H9 (cell line): ENCODE results near the gene MYMK. TPM values are rescaled to one million over a fixed set of nuclear protein-coding genes. Genes with fewer than 3 reads are reported as not detected.

Experiments used
- DNase-seq: peaks from one replicate; pipeline ENCODE4 v3.0.0-alpha.2; 2017
- H2AFZ ChIP-seq: one replicate; pipeline ENCODE4 v1.6.1; 2013; ENCODE audit warnings: mild to moderate bottlenecking, low read length, control low read depth, moderate library complexity
- H2AK5ac ChIP-seq: 2 replicates; pipeline ENCODE4 v1.6.1; 2013; ENCODE audit warnings: low read length, control low read depth, mixed read lengths; ENCODE audit not compliant: insufficient read length
- H2BK120ac ChIP-seq: one replicate; pipeline ENCODE4 v1.6.1; 2013; ENCODE audit warnings: low read depth, mild to moderate bottlenecking, low read length, control low read depth, inconsistent platforms; ENCODE audit not compliant: poor library complexity, severe bottlenecking
- H2BK12ac ChIP-seq: 2 replicates; pipeline ENCODE4 v1.6.1; 2013; ENCODE audit warnings: low read length, control low read depth, mixed read lengths, low read depth; ENCODE audit not compliant: insufficient read length
- H2BK15ac ChIP-seq: 2 replicates; pipeline ENCODE4 v1.6.1; 2013; ENCODE audit warnings: low read depth, low read length, control low read depth
- H2BK20ac ChIP-seq: one replicate; pipeline ENCODE4 v1.6.1; 2013; ENCODE audit warnings: low read depth, mild to moderate bottlenecking, low read length, control low read depth, inconsistent platforms; ENCODE audit not compliant: poor library complexity, severe bottlenecking
- H2BK5ac ChIP-seq: 2 replicates; pipeline ENCODE4 v1.6.1; 2013; ENCODE audit warnings: low read length, control low read depth, mixed read lengths; ENCODE audit not compliant: insufficient read length
- H3K14ac ChIP-seq: 2 replicates; pipeline ENCODE4 v1.6.1; 2013; ENCODE audit warnings: low read length, control low read depth; ENCODE audit not compliant: insufficient read depth
- H3K18ac ChIP-seq: 2 replicates; pipeline ENCODE4 v1.6.1; 2013; ENCODE audit warnings: low read depth, mild to moderate bottlenecking, mixed read lengths, low read length, control low read depth; ENCODE audit not compliant: insufficient read length
- H3K23ac ChIP-seq: 2 replicates; pipeline ENCODE4 v1.6.1; 2013; ENCODE audit warnings: low read length, control low read depth, mixed read lengths, low read depth; ENCODE audit not compliant: insufficient read length
- H3K23me2 ChIP-seq: 2 replicates; pipeline ENCODE4 v1.6.1; 2013; ENCODE audit warnings: low read depth, mild to moderate bottlenecking, mixed read lengths, low read length, control low read depth; ENCODE audit not compliant: insufficient read length, poor library complexity, severe bottlenecking
- H3K27ac ChIP-seq: 2 replicates; pipeline ENCODE4 v1.5.1; 2013; ENCODE audit warnings: low read length, control low read depth, mixed read lengths, low read depth; ENCODE audit not compliant: insufficient read length
- H3K27me3 ChIP-seq: 2 replicates; pipeline ENCODE4 v1.6.1; 2013; ENCODE audit warnings: low read length, control low read depth, inconsistent platforms; ENCODE audit not compliant: insufficient read depth
- H3K4ac ChIP-seq: 2 replicates; pipeline ENCODE4 v1.6.1; 2013; ENCODE audit warnings: low read depth, mild to moderate bottlenecking, control low read depth, inconsistent platforms, low read length, moderate library complexity
- H3K4me1 ChIP-seq: 2 replicates; pipeline ENCODE4 v1.6.1; 2013; ENCODE audit warnings: low read length, control low read depth, inconsistent platforms; ENCODE audit not compliant: insufficient read depth
- H3K4me2 ChIP-seq: 2 replicates; pipeline ENCODE4 v1.6.1; 2013; ENCODE audit warnings: low read length, control low read depth, mixed read lengths; ENCODE audit not compliant: insufficient read length, insufficient read depth
- H3K56ac ChIP-seq: 2 replicates; pipeline ENCODE4 v1.6.1; 2013; ENCODE audit warnings: low read depth, mild to moderate bottlenecking, mixed read lengths, low read length, control low read depth; ENCODE audit not compliant: insufficient read length
- H3K79me1 ChIP-seq: 2 replicates; pipeline ENCODE4 v1.6.1; 2013; ENCODE audit warnings: low read depth, mild to moderate bottlenecking, moderate library complexity, low read length, control low read depth, inconsistent platforms; ENCODE audit not compliant: insufficient read depth, poor library complexity, severe bottlenecking
- H3K79me2 ChIP-seq: 2 replicates; pipeline ENCODE4 v1.6.1; 2013; ENCODE audit warnings: low read length, control low read depth, inconsistent platforms; ENCODE audit not compliant: insufficient read depth
- H3K9ac ChIP-seq: 2 replicates; pipeline ENCODE4 v1.6.1; 2013; ENCODE audit warnings: low read length, control low read depth, mixed read lengths; ENCODE audit not compliant: insufficient read length; ENCODE audit errors: extremely low read depth
- H3K9me3 ChIP-seq: one replicate; pipeline ENCODE4 v1.6.1; 2013; ENCODE audit warnings: low read depth, low read length, inconsistent platforms; ENCODE audit not compliant: control insufficient read depth
- H3T11ph ChIP-seq: one replicate; pipeline ENCODE4 v1.6.1; 2013; ENCODE audit warnings: mild to moderate bottlenecking, low read length, control low read depth, inconsistent platforms
- H4K20me1 ChIP-seq: one replicate; pipeline ENCODE4 v1.6.1; 2013; ENCODE audit not compliant: control insufficient read depth, insufficient read length, insufficient read depth
- H4K5ac ChIP-seq: 2 replicates; pipeline ENCODE4 v1.6.1; 2013; ENCODE audit warnings: low read depth, mild to moderate bottlenecking, mixed read lengths, low read length, control low read depth; ENCODE audit not compliant: insufficient read length
- H4K8ac ChIP-seq: replicated peaks from 2 replicates; pipeline ENCODE4 v1.6.1; 2013; ENCODE audit warnings: low read length, control low read depth, mixed read lengths, low read depth; ENCODE audit not compliant: insufficient read length
- H4K91ac ChIP-seq: 2 replicates; pipeline ENCODE4 v1.6.1; 2013; ENCODE audit warnings: low read depth, mild to moderate bottlenecking, moderate library complexity, mixed read lengths, low read length, control low read depth; ENCODE audit not compliant: insufficient read length
- H3K27ac Mint-ChIP-seq, 3 experiments: 2 replicates in 2 of 3; 3 replicates in 1 of 3; pipeline ENCODE4 v1.8.0; 2020 to 2021; ENCODE audit warnings: mixed read lengths in 3 of 3, mild to moderate bottlenecking in 1 of 3, moderate library complexity in 1 of 3
- H3K27me3 Mint-ChIP-seq: 2 replicates; pipeline ENCODE4 v1.8.0; 2021; ENCODE audit warnings: low read depth, mild to moderate bottlenecking, moderate library complexity, mixed read lengths
- H3K36me3 Mint-ChIP-seq, 3 experiments: 2 replicates in 2 of 3; 3 replicates in 1 of 3; pipeline ENCODE4 v1.8.0; 2020 to 2021; ENCODE audit warnings: low read depth in 3 of 3, mixed read lengths in 3 of 3; ENCODE audit not compliant: insufficient read depth in 1 of 3
- H3K4me1 Mint-ChIP-seq, 2 experiments: 2 replicates each; pipeline ENCODE4 v1.8.0; 2020; ENCODE audit warnings: mixed read lengths in 2 of 2
- H3K4me3 Mint-ChIP-seq, 2 experiments: 2 replicates in 1 of 2; 3 replicates in 1 of 2; pipeline ENCODE4 v1.8.0; 2020 to 2021; ENCODE audit warnings: mild to moderate bottlenecking in 2 of 2, mixed read lengths in 2 of 2, moderate library complexity in 1 of 2
- H3K9me3 Mint-ChIP-seq, 2 experiments: 2 replicates in 1 of 2; 3 replicates in 1 of 2; pipeline ENCODE4 v1.8.0; 2020; ENCODE audit warnings: mild to moderate bottlenecking in 2 of 2, mixed read lengths in 2 of 2, moderate library complexity in 1 of 2
- WGBS: extraction: QIAGEN DNeasy Blood & Tissue Kit; methylation state at CpG from one replicate; pipeline ENCODE4 v1.1.7; 2013; ENCODE audit warnings: missing lambda C conversion rate, low lambda C conversion rate, mixed read lengths; ENCODE audit not compliant: insufficient read length; ENCODE audit errors: extremely low coverage; 5-methylcytosine and 5-hydroxymethylcytosine counted together
- total RNA-seq: library from RNA; stranded (reverse); gene quantifications from 2 replicates; pipeline ENCODE4 v1.2.1, GENCODE V29; 2021
- TF ChIP-seq, protein P1 (sequence below): fragments of 200-600 bp; sonication (generic); conservative IDR thresholded peaks from 3 replicates; pipeline ENCODE4 v1.8.0; 2021; ENCODE audit warnings: antibody characterized with exemption, mild to moderate bottlenecking

The MYMK gene
- total RNA-seq, 1 experiment from 2014 or later, result not detected

DNA sequence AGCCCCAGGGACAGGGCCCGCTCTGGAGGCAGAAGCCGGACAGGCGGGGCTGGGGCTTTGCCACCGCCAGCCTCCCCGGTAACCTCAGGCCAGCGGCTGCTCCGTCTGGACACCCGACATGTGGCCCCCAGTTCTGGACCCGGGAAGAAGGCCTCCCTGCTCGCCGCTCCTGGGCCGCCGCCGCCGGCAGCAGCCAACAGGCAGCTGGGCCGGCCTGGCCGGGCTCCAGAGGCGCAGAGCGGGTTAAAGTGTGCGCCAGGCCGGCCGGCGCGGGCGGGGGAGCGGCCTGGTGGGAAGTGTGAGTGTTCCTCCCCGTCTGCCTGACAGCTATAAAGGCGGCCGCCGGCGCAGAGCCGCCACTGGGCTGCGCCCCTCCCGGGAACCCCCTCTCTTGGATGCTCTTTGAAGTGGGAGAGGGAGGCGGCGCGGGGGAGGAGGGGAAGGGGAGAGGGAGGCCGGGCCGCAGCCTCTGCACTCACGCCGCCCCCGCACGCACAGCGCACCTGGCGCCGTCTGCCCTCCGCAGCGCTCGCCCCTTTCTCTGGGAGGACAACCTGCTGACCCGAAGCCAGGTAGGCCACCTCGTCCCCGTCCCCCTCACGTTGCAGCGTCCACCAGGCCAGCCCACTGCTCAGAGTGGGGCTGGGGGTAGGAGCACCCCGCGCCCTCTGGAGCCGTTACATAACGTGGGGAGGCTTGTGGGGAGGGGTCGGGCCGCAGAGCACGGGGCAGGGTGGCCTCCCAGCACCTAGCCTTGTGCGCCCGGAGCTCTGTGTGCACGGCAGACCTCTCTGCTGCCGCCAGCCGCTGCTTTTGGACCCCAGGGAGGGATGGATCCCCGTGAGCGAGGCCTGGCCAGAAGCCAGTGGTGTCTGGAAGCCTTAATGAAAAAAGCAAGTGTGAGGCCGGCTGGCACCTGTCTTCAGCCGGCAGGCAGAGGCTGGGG, 9.9 kb upstream of the MYMK start, which contains the start of gene ADAMTSL2:
Gene ADAMTSL2, plus strand, starts transcription at position 359 of the 946 bp plus-strand sequence. CDS start 2,009 bp downstream, outside the sequence.
- Histone ChIP-seq H3K4me1 (no peaks in the 10 kb centered on the region; the same call in 1 of the 2 replicates), H3K23ac (no peak within 1 kb of the TSS), H2BK120ac (no peak within 1 kb of the TSS), H2AK5ac (no peak within 1 kb of the TSS), H3K9ac (no peak within 1 kb of the TSS), H2BK20ac (no peak within 1 kb of the TSS), H2BK12ac (no peak within 1 kb of the TSS), H2BK5ac (no peak within 1 kb of the TSS), H3K4ac (no peak within 1 kb of the TSS), H3K56ac (no peak within 1 kb of the TSS), H3K9me3 (no peaks in the 10 kb centered on the region), H3K18ac (no peak within 1 kb of the TSS), H4K20me1 (no peaks in the 10 kb centered on the region), H2AFZ (no peak within 1 kb of the TSS), H4K91ac (no peak within 1 kb of the TSS), H3T11ph (no peak within 1 kb of the TSS), H3K14ac (peak within 1 kb of the TSS; percentile 86), H4K5ac (no peak within 1 kb of the TSS), H3K79me1 (no peaks in the 10 kb centered on the region), H4K8ac (no peak within 1 kb of the TSS), H3K79me2 (no peaks in the 10 kb centered on the region), H3K27me3 (no peaks in the 10 kb centered on the region; the same call in 1 of the 2 replicates), H2BK15ac (no peak within 1 kb of the TSS), H3K27ac (no peak within 1 kb of the TSS), H3K23me2 (peaks cover 9% of the 10 kb centered on the region), H3K4me2 (peak within 1 kb of the TSS; percentile 27)
- DNase-seq, result peak; percentile 71
- Mint-ChIP-seq H3K36me3 (no peaks in the 10 kb centered on the region), H3K4me3 (peak within 1 kb of the TSS; percentile 38 to 68), H3K27ac (0 out of 7 replicates have a peak within 1 kb of the TSS, but pooled peaks of 1 of the 3 experiments have one; percentile 35), H3K27me3 (peaks cover 23% of the 10 kb centered on the region), H3K4me1 (peaks cover 18 to 34% of the 10 kb centered on the region in 2 experiments), H3K9me3 (no peaks in the 10 kb centered on the region)
- TF ChIP-seq, protein P1, sequence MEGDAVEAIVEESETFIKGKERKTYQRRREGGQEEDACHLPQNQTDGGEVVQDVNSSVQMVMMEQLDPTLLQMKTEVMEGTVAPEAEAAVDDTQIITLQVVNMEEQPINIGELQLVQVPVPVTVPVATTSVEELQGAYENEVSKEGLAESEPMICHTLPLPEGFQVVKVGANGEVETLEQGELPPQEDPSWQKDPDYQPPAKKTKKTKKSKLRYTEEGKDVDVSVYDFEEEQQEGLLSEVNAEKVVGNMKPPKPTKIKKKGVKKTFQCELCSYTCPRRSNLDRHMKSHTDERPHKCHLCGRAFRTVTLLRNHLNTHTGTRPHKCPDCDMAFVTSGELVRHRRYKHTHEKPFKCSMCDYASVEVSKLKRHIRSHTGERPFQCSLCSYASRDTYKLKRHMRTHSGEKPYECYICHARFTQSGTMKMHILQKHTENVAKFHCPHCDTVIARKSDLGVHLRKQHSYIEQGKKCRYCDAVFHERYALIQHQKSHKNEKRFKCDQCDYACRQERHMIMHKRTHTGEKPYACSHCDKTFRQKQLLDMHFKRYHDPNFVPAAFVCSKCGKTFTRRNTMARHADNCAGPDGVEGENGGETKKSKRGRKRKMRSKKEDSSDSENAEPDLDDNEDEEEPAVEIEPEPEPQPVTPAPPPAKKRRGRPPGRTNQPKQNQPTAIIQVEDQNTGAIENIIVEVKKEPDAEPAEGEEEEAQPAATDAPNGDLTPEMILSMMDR, result no peak
- WGBS, result no CpG with 5 or more reads among the region's 70 CpGs
